Mononuclear cell (primary cell): ENCODE measurements around the gene TMEM169. TPM values are rescaled to one million over a fixed set of nuclear protein-coding genes. Genes with fewer than 3 reads are reported as not detected.
A peak's percentile ranks its signal among the peaks of the same experiment; 100 is the strongest.

Experiments used
- H3K27me3 ChIP-seq: 2 replicates; pipeline ENCODE4 v1.6.0; 2011; ENCODE audit warnings: low read length, control low read depth; ENCODE audit not compliant: insufficient read depth
- H3K4me1 ChIP-seq: 2 replicates; pipeline ENCODE4 v1.5.1; 2011; ENCODE audit warnings: mild to moderate bottlenecking, low read length, control low read depth; ENCODE audit not compliant: insufficient read depth
- H3K4me3 ChIP-seq: 2 replicates; pipeline ENCODE4 v1.5.1; 2011; ENCODE audit warnings: mild to moderate bottlenecking, low read length, moderate library complexity
- H3K9me3 ChIP-seq: 2 replicates; pipeline ENCODE4 v1.5.1; 2011; ENCODE audit warnings: low read depth, mild to moderate bottlenecking, control low read depth, low read length
- total RNA-seq: library from RNA; depleted of rRNA; stranded (reverse); fragments of >200 nt; gene quantifications from one replicate; pipeline ENCODE4 v1.2.3, GENCODE V29; 2012

The TMEM169 gene
- total RNA-seq, 1 donor, result 0.42 TPM

DNA sequence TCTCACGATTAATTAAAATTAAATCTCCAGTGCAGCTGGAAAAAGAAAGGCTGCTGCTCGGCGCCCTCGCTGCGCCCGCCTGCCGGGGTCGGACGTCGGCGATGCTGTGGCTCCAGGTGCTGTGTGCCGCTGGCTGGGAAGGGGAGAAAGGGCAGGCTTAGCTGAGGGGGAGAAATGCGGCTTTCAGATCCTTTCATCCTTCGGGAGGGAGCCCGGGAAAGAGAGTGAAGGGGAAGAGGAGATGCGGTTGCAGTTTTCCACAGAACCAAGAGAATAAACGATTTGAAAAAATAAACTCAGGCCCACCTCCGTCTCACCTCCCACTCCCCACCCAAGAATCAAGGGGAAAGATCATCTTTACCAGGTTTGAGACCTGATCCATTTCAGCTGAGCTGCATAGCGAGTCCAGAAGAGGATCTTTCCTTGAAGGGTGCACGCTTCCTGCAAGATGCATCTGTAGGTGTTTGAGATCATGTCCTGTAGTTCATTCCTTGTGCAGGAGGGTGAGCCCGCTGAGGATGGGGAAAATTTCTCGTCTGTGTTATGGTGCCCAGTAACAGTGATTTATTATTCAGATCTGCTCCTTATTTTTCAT is 495 bp downstream of the TMEM169 start:
- Histone ChIP-seq H3K4me3 (peak overlapping the region; percentile 68), H3K9me3 (no peaks in the 10 kb centered on the region), H3K4me1 (peaks cover 57% of the 10 kb centered on the region), H3K27me3 (no peaks in the 10 kb centered on the region)

DNA sequence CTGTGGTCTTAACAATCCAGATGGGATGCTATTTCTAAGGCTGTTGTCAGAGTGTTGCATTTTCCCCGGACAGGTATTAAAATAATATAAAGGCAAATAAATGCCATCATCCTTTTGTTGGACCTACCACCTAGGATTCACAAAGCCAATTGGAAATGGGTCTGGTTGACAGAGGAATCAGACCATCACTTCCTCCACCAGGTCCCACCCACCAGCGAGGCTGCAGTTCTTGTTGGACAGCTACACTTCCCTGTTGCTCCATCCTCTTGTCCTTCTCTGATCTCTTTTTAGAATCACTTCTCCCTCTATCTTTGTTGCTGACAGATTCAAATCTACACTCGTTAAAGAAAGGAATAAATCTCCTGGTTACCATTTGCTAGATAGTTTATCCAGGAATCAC is 1.1 kb downstream of the TMEM169 start:
- peaks cover 57% of the 10 kb centered on the region for H3K4me1 ChIP-seq
- no peak overlapping the region for H3K4me3 ChIP-seq
- H3K9me3 ChIP-seq, result no peaks in the 10 kb centered on the region
- H3K27me3 ChIP-seq, result no peaks in the 10 kb centered on the region

DNA sequence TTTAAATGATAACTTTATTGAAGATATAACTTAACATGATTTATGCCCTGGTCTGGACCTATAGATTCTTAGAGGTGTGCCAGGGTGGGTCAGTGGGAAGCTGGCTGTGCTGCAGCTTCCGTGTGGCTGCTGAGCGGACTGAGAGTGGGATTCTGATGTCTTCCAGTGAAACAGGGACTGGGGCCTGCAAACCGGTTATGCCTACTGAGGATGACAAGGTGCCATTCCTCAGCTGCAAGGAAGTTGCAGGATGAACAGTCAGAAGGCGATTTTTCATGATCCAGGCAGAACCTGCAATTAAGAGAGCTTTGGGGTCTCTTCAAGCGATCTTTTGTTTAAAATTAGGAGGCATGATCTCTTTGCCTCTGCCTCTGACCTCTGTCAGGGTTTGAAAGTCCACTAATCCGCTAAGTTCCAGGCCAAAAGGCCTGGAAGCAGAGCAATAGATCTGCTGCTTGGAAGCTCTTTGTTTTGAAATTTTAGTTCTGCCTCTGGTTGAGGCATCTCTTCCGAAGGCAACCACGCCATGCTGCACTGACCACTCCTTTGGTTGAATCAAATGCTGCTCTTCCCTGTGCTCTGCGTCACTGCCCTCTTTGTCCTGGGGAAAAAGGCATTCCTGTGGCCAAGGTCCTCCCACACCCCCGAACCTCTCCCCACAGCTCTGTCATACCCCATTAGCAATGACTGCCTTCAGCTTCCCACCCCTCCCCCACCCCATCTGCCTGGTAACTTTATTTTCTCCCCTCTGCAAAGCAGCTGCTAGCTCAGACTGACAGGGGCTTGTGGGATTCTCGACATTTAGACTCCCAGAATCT is 2.0 kb downstream of the TMEM169 start:
- H3K4me3 ChIP-seq, result no peak overlapping the region
- no peaks in the 10 kb centered on the region for H3K9me3 ChIP-seq
- no peaks in the 10 kb centered on the region for H3K27me3 ChIP-seq
- peaks cover 49% of the 10 kb centered on the region for H3K4me1 ChIP-seq

DNA sequence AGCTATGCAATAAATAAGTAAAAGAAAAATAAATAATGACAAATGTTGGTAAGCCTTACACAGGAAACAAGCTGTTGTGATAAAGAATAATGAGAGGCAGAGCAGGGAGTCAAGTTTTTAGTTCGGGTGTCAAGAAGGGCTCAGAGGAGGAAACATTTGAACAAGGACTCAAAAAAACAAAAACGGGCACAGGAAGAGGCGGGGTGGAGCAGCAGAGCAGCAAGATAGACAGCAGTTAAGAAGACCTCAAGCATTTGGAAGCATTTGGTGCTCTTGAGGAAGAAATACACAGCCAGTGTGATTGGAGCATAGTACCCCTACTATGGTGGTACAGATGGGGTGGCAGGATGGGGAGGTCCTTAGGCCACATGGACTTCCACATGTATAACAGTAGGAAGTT is 2.8 kb downstream of the TMEM169 start:
- H3K9me3 ChIP-seq, result no peaks in the 10 kb centered on the region
- no peak overlapping the region for H3K4me3 ChIP-seq
- H3K4me1 ChIP-seq, result peaks cover 46% of the 10 kb centered on the region
- H3K27me3 ChIP-seq, result no peaks in the 10 kb centered on the region

DNA sequence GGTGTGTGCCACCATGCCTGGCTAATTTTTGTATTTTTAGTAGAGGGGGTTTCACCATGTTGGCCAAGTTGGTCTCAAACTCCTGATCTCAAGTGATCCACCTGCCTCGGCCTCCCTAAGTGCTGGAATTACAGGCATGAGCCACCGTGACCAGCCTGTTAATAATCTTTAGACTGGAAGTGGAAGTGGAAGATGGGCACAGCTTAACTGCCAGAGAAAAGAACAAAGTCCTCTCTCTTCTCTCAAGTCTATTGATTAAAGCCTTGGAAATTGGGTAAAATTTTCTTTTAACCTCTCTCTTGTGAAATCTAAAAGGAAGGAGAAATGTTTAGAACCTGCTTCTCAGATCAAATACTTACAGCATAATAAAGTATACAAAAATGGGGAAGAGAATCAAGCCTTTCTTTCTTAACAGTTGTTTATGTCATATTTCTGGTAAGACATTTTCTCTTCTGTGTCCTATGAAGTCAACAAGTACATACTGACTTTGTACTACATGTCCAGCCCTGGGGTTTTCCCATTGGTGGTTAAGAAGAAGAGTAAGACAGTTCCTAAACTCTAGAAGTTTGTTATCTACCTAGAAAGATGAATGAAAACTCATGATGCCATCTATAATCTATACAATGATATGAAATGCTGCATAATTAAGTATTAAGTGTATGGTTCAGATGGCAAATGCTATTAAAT is 4.6 kb downstream of the TMEM169 start:
- Histone ChIP-seq H3K4me3 (no peak overlapping the region), H3K4me1 (peaks cover 39% of the 10 kb centered on the region), H3K27me3 (no peaks in the 10 kb centered on the region), H3K9me3 (no peaks in the 10 kb centered on the region)

DNA sequence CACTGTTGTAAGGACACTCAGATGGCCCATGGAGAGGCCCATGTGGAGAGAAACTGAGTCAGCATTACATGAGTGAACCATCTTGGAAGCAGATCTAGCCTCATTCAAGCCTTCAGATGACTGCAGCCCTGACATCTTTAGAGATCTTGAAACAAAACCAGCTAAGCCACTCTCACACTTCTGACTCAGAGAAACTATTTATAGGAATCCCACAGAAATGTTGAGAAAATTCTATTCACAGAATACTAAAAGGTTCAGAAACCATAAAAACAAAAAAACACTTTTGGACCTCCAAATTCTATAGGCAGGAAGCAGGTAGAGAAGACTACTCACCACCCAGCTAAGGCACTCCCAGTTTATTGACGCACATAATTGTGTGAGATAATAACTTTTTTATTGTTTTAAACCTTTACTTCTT is 8.7 kb downstream of the TMEM169 start:
- Histone ChIP-seq H3K9me3 (no peaks in the 10 kb centered on the region), H3K4me3 (no peak overlapping the region), H3K4me1 (peaks cover 4% of the 10 kb centered on the region)

DNA sequence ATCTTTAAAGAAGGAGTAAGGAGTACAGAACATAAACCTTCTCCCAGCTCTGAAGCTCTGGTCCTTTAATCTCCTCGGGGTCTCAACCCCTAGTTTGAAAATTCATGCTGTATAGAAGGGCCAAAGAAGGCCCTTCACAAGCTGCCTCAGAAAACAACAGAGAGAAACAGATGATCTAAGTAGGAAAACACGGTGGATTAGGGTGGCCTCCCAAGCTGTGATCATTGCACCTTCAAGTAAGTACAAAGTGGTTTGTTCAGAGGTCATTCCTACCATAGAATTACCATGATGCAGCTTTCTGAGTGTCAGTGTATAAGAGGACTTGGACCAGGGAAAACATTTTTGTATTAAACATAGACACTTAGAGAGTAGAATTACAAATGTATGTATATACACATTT is 10.9 kb downstream of the TMEM169 start:
- Histone ChIP-seq H3K4me3 (no peak overlapping the region), H3K4me1 (no peaks in the 10 kb centered on the region), H3K27me3 (no peaks in the 10 kb centered on the region), H3K9me3 (no peaks in the 10 kb centered on the region)

More for the DNA sequence above, 8.7 kb downstream of the TMEM169 start:
- H3K27me3 ChIP-seq, result no peaks in the 10 kb centered on the region

DNA sequence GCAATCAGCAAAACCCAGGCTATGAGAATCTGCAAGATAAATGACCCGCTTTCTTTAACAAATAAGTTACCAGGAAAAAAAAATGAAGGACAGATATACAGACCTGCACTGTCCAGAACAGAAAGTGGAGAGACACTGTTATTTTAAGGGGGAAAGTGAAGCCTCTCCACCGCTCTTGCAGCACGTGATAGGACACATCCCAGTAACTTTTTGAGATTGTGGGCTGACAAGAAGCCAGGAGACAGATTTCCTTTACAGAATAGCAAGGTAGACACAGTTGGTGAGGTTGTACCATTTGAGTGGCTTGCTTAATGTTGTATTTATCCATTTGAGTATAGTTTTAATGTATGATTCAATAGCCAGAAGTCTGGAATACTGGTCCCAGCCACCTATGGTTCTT is 13.0 kb downstream of the TMEM169 start:
- Histone ChIP-seq H3K9me3 (no peaks in the 10 kb centered on the region), H3K4me3 (no peak overlapping the region), H3K27me3 (no peaks in the 10 kb centered on the region), H3K4me1 (no peaks in the 10 kb centered on the region)

DNA sequence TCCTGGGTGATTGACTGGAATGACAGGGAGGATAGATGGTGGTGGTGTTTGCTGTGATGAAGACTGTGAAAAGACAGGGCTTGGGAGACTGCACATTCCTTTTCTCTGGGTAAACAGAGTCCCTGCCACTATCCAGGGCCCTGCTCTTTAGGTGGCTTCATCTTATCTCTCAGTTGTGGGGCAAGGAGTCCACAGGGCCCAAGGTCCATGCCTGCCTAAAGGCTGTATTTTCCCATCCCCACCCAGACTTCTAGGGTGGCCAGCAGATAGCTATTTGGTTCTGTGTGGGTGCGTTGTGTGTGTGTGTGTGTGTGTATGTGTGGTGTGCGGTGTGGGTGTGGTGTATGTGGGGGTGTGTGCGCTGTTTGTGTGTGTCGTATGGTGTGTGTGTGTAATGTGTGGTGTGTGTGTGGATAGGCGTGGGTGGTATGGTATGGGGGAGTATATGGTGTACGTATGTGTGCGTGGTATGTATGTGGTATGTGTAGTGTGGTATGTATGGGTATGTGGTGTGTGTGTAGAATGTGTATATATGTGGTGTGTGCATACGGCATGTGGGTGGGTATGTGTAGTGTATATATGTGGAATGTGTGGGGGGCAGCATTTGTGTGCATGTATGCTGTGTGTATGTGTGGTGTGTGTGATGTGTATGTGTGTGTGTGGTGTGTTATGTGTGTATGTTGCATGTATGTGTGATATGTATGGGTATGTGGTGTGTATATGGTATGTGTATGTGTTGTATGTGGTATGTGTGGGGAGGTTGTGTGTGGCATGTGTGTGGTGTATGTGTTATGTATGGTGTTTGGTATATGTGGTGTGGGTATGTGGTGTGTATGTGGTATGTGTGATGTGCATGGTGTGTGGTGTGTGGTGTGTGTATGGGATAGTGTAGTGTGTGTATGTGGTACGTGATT is 17.0 kb downstream of the TMEM169 start:
- Histone ChIP-seq H3K27me3 (no peaks in the 10 kb centered on the region), H3K9me3 (no peaks in the 10 kb centered on the region), H3K4me1 (no peaks in the 10 kb centered on the region), H3K4me3 (no peak overlapping the region)

DNA sequence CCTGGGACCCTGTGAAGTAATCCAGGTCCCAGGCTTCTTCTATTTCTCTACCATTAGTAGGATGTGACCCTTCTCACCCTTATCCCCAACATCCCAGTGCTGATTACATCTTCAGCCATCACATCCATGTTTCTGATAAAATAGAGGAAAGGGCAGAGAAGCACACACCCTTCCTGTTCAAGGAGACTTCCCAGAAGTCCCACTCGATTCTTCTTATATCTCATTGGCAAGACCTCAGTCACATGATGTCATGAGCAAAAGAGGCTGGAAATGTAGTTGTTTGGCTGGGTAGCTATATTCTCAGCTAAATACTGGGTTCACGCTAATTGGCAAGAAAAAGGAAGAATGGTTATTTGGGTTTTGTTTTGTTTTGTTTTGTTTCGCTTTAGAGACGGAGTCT is 19.4 kb downstream of the TMEM169 start:
- H3K4me1 ChIP-seq, result no peaks in the 10 kb centered on the region
- H3K4me3 ChIP-seq, result no peak overlapping the region
- H3K9me3 ChIP-seq, result no peaks in the 10 kb centered on the region
- no peaks in the 10 kb centered on the region for H3K27me3 ChIP-seq

DNA sequence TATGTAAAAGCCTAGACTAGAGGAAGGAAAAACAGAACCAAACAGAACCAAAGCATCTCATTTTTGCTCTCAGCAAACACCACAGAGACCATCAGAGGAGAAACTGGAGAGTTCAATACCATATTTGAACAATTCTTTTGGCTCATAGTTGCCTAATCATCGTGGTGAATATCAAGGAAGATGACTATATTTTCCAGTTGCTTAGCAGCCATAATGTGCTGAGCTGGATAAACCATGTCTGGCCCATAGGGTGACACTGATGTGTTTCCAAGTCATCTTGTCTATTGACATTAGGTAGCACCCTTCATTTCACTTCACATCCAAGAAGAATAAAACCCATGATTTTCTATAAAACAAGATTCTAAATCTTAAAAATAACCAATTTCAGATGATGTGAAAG is 21.5 kb downstream of the TMEM169 start:
- no peak overlapping the region for H3K4me3 ChIP-seq
- peaks cover under 1% of the 10 kb centered on the region for H3K4me1 ChIP-seq
- H3K27me3 ChIP-seq, result no peaks in the 10 kb centered on the region
- H3K9me3 ChIP-seq, result no peaks in the 10 kb centered on the region

DNA sequence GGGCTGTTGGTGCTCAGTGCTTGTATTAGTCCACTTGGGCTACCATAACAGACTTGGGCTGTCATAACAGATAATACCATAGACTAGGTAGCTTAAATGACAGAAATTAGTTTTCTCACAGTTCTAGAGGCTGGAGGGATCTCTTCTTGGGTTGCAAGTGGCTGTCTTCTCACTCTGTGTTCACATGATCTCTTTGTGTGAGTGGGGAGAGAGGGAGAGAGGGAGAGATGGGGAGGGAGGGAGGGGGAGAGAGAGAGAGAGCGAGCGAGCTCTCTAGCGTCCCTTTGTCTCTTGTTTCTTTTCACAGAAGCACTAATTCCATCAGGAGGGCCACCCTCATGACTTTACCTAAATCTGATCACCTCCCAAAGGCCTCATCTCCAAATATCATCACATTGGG is 23.0 kb downstream of the TMEM169 start:
- H3K9me3 ChIP-seq, result no peaks in the 10 kb centered on the region

DNA sequence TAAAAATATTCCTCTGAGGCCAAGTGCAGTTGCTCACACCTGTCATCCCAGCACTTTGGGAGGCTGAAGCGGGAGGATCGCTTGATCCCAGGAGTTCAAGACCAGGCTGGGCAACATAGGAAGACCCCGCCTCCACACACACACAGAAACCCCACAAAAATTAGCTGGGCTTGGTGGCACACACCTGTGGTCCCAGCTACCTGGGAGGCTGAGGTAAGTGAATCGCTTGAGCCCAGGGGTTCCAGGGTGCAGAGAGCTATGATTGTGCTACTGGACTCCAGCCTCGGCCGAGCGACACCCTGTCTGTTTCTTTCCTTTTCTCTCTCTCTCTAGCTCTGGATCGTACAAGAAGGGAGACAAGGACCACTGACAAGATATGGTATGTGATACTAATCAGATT is 25.6 kb downstream of the TMEM169 start:
- no peaks in the 10 kb centered on the region for H3K27me3 ChIP-seq
- no peaks in the 10 kb centered on the region for H3K9me3 ChIP-seq
- peaks cover 27% of the 10 kb centered on the region for H3K4me1 ChIP-seq
- H3K4me3 ChIP-seq, result no peak overlapping the region

More for the DNA sequence above, 23.0 kb downstream of the TMEM169 start:
- Histone ChIP-seq H3K4me3 (no peak overlapping the region), H3K4me1 (peaks cover 5% of the 10 kb centered on the region), H3K27me3 (no peaks in the 10 kb centered on the region)

DNA sequence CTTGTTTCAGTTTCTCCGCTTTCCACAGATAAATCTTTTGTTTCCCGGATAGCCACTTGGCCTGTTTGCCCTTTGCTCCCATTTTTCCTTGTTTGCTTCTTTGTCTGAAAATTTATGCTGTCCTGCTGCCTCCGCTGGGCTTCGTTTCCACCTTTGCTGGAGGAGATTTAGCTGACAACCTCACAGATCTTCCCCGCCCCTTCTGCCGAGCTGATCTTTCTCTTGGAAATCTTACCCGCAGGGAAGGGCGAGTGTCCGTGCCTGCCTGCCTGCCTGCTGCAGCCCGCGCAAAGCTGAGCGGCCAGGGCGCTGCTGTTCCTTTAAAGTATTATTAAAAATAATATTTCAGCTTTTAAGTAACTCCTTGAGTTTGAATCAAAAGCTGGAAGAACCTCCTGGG is 26.0 kb downstream of the TMEM169 start:
- H3K27me3 ChIP-seq, result no peaks in the 10 kb centered on the region
- H3K4me1 ChIP-seq, result peaks cover 30% of the 10 kb centered on the region
- H3K4me3 ChIP-seq, result no peak overlapping the region
- no peaks in the 10 kb centered on the region for H3K9me3 ChIP-seq
